Urinary bladder (tissue), 4 donors: ENCODE measurements around the gene POLR1E. TPM values are rescaled to one million over a fixed set of nuclear protein-coding genes. Genes with fewer than 3 reads are reported as not detected.

Experiments
- DNase-seq: peaks from one replicate; pipeline ENCODE4 v3.0.0-alpha.2; 2015; ENCODE audit errors: extremely low spot score
- H3K27ac ChIP-seq: one replicate; pipeline ENCODE4 v1.5.1; 2013; ENCODE audit warnings: low read depth, mild to moderate bottlenecking, moderate library complexity
- H3K36me3 ChIP-seq: one replicate; pipeline ENCODE4 v1.6.1; 2013; ENCODE audit warnings: mild to moderate bottlenecking, moderate library complexity; ENCODE audit not compliant: insufficient read depth
- H3K4me1 ChIP-seq: one replicate; pipeline ENCODE4 v1.6.1; 2013; ENCODE audit warnings: mild to moderate bottlenecking, moderate library complexity; ENCODE audit not compliant: insufficient read depth
- H3K4me3 ChIP-seq: one replicate; pipeline ENCODE4 v1.5.1; 2013; ENCODE audit warnings: low read depth, low read length
- WGBS: extraction: QIAGEN DNeasy Blood & Tissue Kit; methylation state at CpG from one replicate; pipeline ENCODE4 v1.1.7; 2013; 5-methylcytosine and 5-hydroxymethylcytosine counted together
- polyA plus RNA-seq: library from polyadenylated mRNA; stranded (reverse); fragments of 200-250 nt; gene quantifications from one replicate; pipeline ENCODE4 v1.2.3, GENCODE V29; 2013
- total RNA-seq: library from RNA; depleted of rRNA; stranded (reverse); fragments of >200 nt; gene quantifications from one replicate; pipeline ENCODE4 v1.2.3, GENCODE V29; 2014
- donor health status: healthy with polysubstance abuse.
- donor health status: healthy.

The POLR1E gene, protein sequence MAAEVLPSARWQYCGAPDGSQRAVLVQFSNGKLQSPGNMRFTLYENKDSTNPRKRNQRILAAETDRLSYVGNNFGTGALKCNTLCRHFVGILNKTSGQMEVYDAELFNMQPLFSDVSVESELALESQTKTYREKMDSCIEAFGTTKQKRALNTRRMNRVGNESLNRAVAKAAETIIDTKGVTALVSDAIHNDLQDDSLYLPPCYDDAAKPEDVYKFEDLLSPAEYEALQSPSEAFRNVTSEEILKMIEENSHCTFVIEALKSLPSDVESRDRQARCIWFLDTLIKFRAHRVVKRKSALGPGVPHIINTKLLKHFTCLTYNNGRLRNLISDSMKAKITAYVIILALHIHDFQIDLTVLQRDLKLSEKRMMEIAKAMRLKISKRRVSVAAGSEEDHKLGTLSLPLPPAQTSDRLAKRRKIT
- total RNA-seq (32.4 TPM), polyA plus RNA-seq (26.6 TPM)

- Histone ChIP-seq H3K4me1 (no peaks in the 10 kb centered on the region), H3K36me3 (no peaks in the 10 kb centered on the region), H3K27ac (no peak within 1 kb of the TSS), H3K4me3 (peak within 1 kb of the TSS; percentile 72)
- 3% methylated on average over 56 of the region's 56 CpGs for WGBS
- DNase-seq, result peak; percentile 69
Observed at GRCh38 chr9:37485389-37486255, at the start of gene POLR1E. Gene POLR1E (plus strand): TSS chr9:37485948. CDS start chr9:37486048, 100 bp downstream.

DNA sequence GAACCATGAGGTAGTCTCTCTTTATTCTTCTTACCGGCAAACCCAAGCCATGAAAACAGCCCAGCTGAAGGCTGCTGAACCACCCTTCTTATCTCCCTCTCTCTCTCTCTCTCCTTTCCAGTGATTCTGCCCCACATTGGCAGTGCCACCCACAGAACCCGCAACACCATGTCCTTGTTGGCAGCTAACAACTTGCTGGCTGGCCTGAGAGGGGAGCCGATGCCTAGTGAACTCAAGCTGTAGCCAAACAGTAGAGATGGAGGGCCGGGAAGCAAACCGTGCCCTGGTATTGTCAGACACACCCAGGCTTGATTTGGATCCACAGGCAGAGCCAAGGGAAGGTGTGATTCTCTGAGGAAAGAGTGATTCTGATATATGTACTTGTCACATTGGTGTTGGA is 49.2 kb upstream of the POLR1E start:
- Histone ChIP-seq H3K4me1 (no peaks in the 10 kb centered on the region), H3K36me3 (peaks cover 2% of the 10 kb centered on the region), H3K4me3 (no peak overlapping the region), H3K27ac (no peak overlapping the region)
- WGBS, result 94% methylated on average over 5 of the region's 5 CpGs
- no peak for DNase-seq

DNA sequence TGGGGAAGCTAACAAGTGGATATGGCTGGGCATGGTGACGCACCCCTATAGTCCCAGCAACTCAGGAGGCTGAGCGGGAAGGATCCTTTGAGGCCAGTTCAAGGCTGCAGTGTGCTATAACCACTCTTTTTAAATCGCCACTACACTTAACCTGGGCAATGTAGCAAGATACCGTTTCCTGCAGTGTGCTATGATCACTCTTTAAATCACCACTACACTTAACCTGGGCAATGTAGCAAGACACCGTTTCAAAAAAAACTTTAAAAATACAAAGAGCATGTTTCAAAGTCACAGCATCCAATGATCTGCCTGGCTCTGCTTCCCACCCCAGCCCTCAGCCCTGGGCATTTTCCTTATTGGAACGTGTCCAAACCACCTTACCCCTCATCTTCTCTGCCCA is 48.7 kb upstream of the POLR1E start:
- Histone ChIP-seq H3K4me1 (no peaks in the 10 kb centered on the region), H3K36me3 (peaks cover 2% of the 10 kb centered on the region), H3K4me3 (no peak overlapping the region), H3K27ac (no peak overlapping the region)
- WGBS, result 94% methylated on average over 6 of the region's 6 CpGs
- no peak for DNase-seq

- no peak for DNase-seq
- Histone ChIP-seq H3K4me3 (no peak overlapping the region), H3K4me1 (no peaks in the 10 kb centered on the region), H3K27ac (no peak overlapping the region), H3K36me3 (peaks cover 2% of the 10 kb centered on the region)
- 92% methylated on average over 4 of the region's 4 CpGs for WGBS
Observed at GRCh38 chr9:37437621-37438020, 48.1 kb upstream of the POLR1E start.

GRCh38 chr9:37438359-37438758 is 47.4 kb upstream of the POLR1E start:
- H3K36me3 ChIP-seq, result peaks cover 2% of the 10 kb centered on the region

GRCh38 chr9:37441776-37442370 is 43.9 kb upstream of the POLR1E start:
- 90% methylated on average over 21 of the region's 21 CpGs for WGBS
- Histone ChIP-seq H3K36me3 (peaks cover 2% of the 10 kb centered on the region), H3K4me1 (peaks cover 3% of the 10 kb centered on the region), H3K27ac (no peak overlapping the region), H3K4me3 (no peak overlapping the region)
- DNase-seq, result no peak

More at GRCh38 chr9:37438359-37438758, 47.4 kb upstream of the POLR1E start:
- Histone ChIP-seq H3K27ac (no peak overlapping the region), H3K4me3 (no peak overlapping the region), H3K4me1 (no peaks in the 10 kb centered on the region)
- WGBS, result 87% methylated on average over 3 of the region's 3 CpGs
- no peak for DNase-seq

DNA sequence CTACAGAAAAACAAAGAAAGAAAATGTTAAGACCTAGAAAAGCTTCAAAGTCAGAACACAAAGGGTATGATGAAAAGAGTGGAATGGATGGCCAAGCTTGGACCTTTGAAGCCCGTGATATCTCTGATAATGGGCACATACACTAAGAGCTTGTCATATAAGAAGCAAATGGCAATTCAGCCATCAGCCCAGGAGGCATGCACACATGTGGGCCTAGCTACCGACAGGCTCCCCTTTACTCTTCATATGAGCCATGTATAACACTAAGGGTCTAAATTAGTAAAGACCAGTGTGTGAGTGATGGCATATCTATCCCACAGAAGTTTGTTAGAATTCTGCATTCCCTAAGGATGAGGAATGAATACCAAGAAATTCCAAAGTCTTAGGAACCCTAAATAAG is 43.2 kb upstream of the POLR1E start:
- H3K4me1 ChIP-seq, result peaks cover 3% of the 10 kb centered on the region
- peaks cover 2% of the 10 kb centered on the region for H3K36me3 ChIP-seq
- WGBS, result 89% methylated on average over 2 of the region's 2 CpGs
- DNase-seq, result no peak
- no peak overlapping the region for H3K27ac ChIP-seq
- no peak overlapping the region for H3K4me3 ChIP-seq

DNA sequence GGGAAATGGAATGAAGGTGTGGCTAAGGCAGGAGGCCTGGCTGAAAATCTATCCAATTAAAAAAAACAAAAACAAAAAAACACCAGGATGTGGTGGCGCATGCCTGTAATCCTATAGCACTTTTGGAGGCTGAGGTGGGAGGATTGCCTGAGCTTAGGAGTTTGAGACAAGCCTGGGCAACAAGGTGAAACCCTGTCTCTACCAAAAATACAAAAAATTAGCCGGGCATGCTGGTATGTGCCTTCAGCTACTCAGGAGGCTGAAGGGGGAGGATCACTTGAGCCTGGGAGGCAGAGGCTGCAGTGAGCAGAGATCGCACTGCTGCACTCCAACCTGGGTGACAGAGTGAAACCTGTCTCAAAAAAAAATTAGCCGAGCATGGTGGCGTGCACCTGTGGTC is 42.2 kb upstream of the POLR1E start:
- 98% methylated on average over 5 of the region's 5 CpGs for WGBS
- peaks cover 3% of the 10 kb centered on the region for H3K4me1 ChIP-seq
- no peaks in the 10 kb centered on the region for H3K36me3 ChIP-seq
- H3K27ac ChIP-seq, result no peak overlapping the region
- no peak for DNase-seq
- no peak overlapping the region for H3K4me3 ChIP-seq

- no peak for DNase-seq
- peaks cover 3% of the 10 kb centered on the region for H3K4me1 ChIP-seq
- 55% methylated on average over 2 of the region's 2 CpGs for WGBS
- H3K36me3 ChIP-seq, result no peaks in the 10 kb centered on the region
- no peak overlapping the region for H3K4me3 ChIP-seq
- H3K27ac ChIP-seq, result no peak overlapping the region
Observed at GRCh38 chr9:37444890-37445289, 40.9 kb upstream of the POLR1E start.

- peaks cover 3% of the 10 kb centered on the region for H3K4me1 ChIP-seq
- H3K4me3 ChIP-seq, result no peak overlapping the region
- no peak for DNase-seq
- H3K36me3 ChIP-seq, result no peaks in the 10 kb centered on the region
- WGBS, result 97% methylated on average over 6 of the region's 6 CpGs
- H3K27ac ChIP-seq, result no peak overlapping the region
Observed at GRCh38 chr9:37445832-37446231, 39.9 kb upstream of the POLR1E start.

GRCh38 chr9:37446401-37446800 is 39.3 kb upstream of the POLR1E start:
- no peak overlapping the region for H3K4me3 ChIP-seq
- no peaks in the 10 kb centered on the region for H3K36me3 ChIP-seq
- 82% methylated on average over 4 of the region's 4 CpGs for WGBS
- no peak for DNase-seq
- H3K27ac ChIP-seq, result no peak overlapping the region
- peaks cover 3% of the 10 kb centered on the region for H3K4me1 ChIP-seq

- H3K27ac ChIP-seq, result no peak overlapping the region
- no peaks in the 10 kb centered on the region for H3K36me3 ChIP-seq
- no peak overlapping the region for H3K4me3 ChIP-seq
- H3K4me1 ChIP-seq, result peaks cover 3% of the 10 kb centered on the region
- no peak for DNase-seq
Observed at GRCh38 chr9:37447111-37447510, 38.6 kb upstream of the POLR1E start.

GRCh38 chr9:37449862-37450632 is 35.7 kb upstream of the POLR1E start:
- peaks cover 3% of the 10 kb centered on the region for H3K4me1 ChIP-seq
- no peak overlapping the region for H3K4me3 ChIP-seq
- H3K27ac ChIP-seq, result no peak overlapping the region
- DNase-seq, result no peak
- H3K36me3 ChIP-seq, result no peaks in the 10 kb centered on the region
- 56% methylated on average over 12 of the region's 12 CpGs for WGBS
